NB4 (cell line): Measurements from ENCODE around the gene OR6N2.

Source experiments
- CTCF ChIP-seq: IDR thresholded peaks from one replicate; pipeline ENCODE4 v1.5.1; 2012; ENCODE audit warnings: low read depth, low read length
- POLR2A ChIP-seq: IDR thresholded peaks from 2 replicates; pipeline ENCODE4 v1.6.1; 2011; ENCODE audit warnings: mild to moderate bottlenecking; ENCODE audit not compliant: insufficient read length; ENCODE audit errors: extremely low read depth

GRCh38 chr1:158810311-158810710 lies 29.3 kb upstream of the OR6N2 start:
- TF ChIP-seq CTCF, result no peak
- TF ChIP-seq POLR2A, result no peak
